HAP-1 (cell line): ENCODE measurements around the gene RGS19.

Experiments
- DNase-seq, 2 experiments: peaks; one replicate each; pipeline ENCODE4 v3.0.0-alpha.2; 2016 to 2020; ENCODE audit warnings: low spot score in 2 of 2
- H3K27me3 ChIP-seq: fragments of 250-450 bp; sonication (Bioruptor Pico); 2 replicates; pipeline ENCODE4 v1.5.1; 2020; ENCODE audit warnings: low read depth, mild to moderate bottlenecking, moderate library complexity
- H3K36me3 ChIP-seq: fragments of 250-450 bp; sonication (Bioruptor Pico); replicated peaks from 2 replicates; pipeline ENCODE4 v1.5.1; 2020; ENCODE audit warnings: mild to moderate bottlenecking
- H3K4me1 ChIP-seq: fragments of 250-450 bp; sonication (Bioruptor Pico); 2 replicates; pipeline ENCODE4 v1.5.1; 2020; ENCODE audit warnings: mild to moderate bottlenecking
- H3K4me3 ChIP-seq: fragments of 250-450 bp; sonication (Bioruptor Pico); 2 replicates; pipeline ENCODE4 v1.5.1; 2020; ENCODE audit warnings: mild to moderate bottlenecking, moderate library complexity
- H3K9me3 ChIP-seq: fragments of 250-450 bp; sonication (Bioruptor Pico); 2 replicates; pipeline ENCODE4 v1.5.1; 2020; ENCODE audit warnings: mild to moderate bottlenecking, moderate library complexity
- in situ Hi-C: fragments of 300-500 bp; cut with MboI; formaldehyde crosslinking; loops from 3 replicates; pipeline ENCODE4 v1.14.3; 2020; ENCODE audit warnings: low sequenced_read_pairs, inconsistent platforms, mixed read lengths

Gene RGS19

GRCh38 chr20:64052326-64052722 is 27.0 kb downstream of the RGS19 start:
- H3K4me1 ChIP-seq: no peaks in the 10 kb centered on the region
- in situ Hi-C loops: no loop called here

GRCh38 chr20:64051561-64052325 is 27.6 kb downstream of the RGS19 start:
- H3K4me1 ChIP-seq: no peaks in the 10 kb centered on the region
- H3K36me3 ChIP-seq: no peaks in the 10 kb centered on the region
- peaks cover 2% of the 10 kb centered on the region; the same call in 1 of the 2 replicates for H3K27me3 ChIP-seq
- no peak for DNase-seq
- H3K9me3 ChIP-seq: no peaks in the 10 kb centered on the region
- H3K4me3 ChIP-seq: no peak overlapping the region
- in situ Hi-C loops: no loop called here

More at GRCh38 chr20:64052326-64052722, 27.0 kb downstream of the RGS19 start:
- Histone ChIP-seq H3K9me3 (no peaks in the 10 kb centered on the region), H3K4me3 (no peak overlapping the region), H3K36me3 (no peaks in the 10 kb centered on the region), H3K27me3 (peaks cover 1% of the 10 kb centered on the region; the same call in 1 of the 2 replicates)
- DNase-seq: no peak

- Histone ChIP-seq H3K9me3 (no peaks in the 10 kb centered on the region), H3K4me1 (no peaks in the 10 kb centered on the region), H3K27me3 (peaks cover 2% of the 10 kb centered on the region; the same call in 1 of the 2 replicates), H3K4me3 (no peak overlapping the region), H3K36me3 (no peaks in the 10 kb centered on the region)
- no peak for DNase-seq
- in situ Hi-C loops: no loop called here
These were observed 28.3 kb downstream of the RGS19 start for GRCh38 chr20:64051033-64051452.

- no peaks in the 10 kb centered on the region for H3K9me3 ChIP-seq
- H3K4me1 ChIP-seq: no peaks in the 10 kb centered on the region
- H3K36me3 ChIP-seq: no peaks in the 10 kb centered on the region
- H3K4me3 ChIP-seq: no peak overlapping the region; the same call in 1 of the 2 replicates
- no peak for DNase-seq
- peaks cover 2% of the 10 kb centered on the region; the same call in 1 of the 2 replicates for H3K27me3 ChIP-seq
- in situ Hi-C loops: no loop called here
These were observed 28.9 kb downstream of the RGS19 start for GRCh38 chr20:64050261-64051032.

- H3K4me1 ChIP-seq: no peaks in the 10 kb centered on the region
- in situ Hi-C loops: no loop called here
- no peaks in the 10 kb centered on the region for H3K36me3 ChIP-seq
- peaks cover 2% of the 10 kb centered on the region; the same call in 1 of the 2 replicates for H3K27me3 ChIP-seq
- peak overlapping the region; percentile 21 for H3K4me3 ChIP-seq
- peak in 1 of 2 experiments; percentile 48 for DNase-seq
- no peaks in the 10 kb centered on the region for H3K9me3 ChIP-seq
These were observed 29.4 kb downstream of the RGS19 start for GRCh38 chr20:64049878-64050260.

- Histone ChIP-seq H3K4me1 (no peaks in the 10 kb centered on the region), H3K4me3 (peak within 1 kb of the TSS; percentile 30), H3K27me3 (peaks cover 2% of the 10 kb centered on the region; the same call in 1 of the 2 replicates), H3K9me3 (no peaks in the 10 kb centered on the region), H3K36me3 (no peaks in the 10 kb centered on the region)
- DNase-seq: peak in 1 of 2 experiments; percentile 60
- in situ Hi-C loops: no loop called here
These were observed 30.0 kb downstream of the RGS19 start, which contains the start of gene SOX18 for GRCh38 chr20:64049060-64049877. Gene SOX18 (minus strand): TSS chr20:64049639. CDS start chr20:64049516, 123 bp downstream.

- Histone ChIP-seq H3K4me1 (no peaks in the 10 kb centered on the region), H3K27me3 (peaks cover 2% of the 10 kb centered on the region; the same call in 1 of the 2 replicates), H3K9me3 (no peaks in the 10 kb centered on the region), H3K4me3 (peak overlapping the region; percentile 30), H3K36me3 (no peaks in the 10 kb centered on the region)
- no peak for DNase-seq
- in situ Hi-C loops: no loop called here
These were observed 30.8 kb downstream of the RGS19 start for GRCh38 chr20:64048402-64049044.

- Histone ChIP-seq H3K4me1 (no peaks in the 10 kb centered on the region), H3K36me3 (no peaks in the 10 kb centered on the region), H3K4me3 (no peak overlapping the region), H3K27me3 (peaks cover 2% of the 10 kb centered on the region; the same call in 1 of the 2 replicates), H3K9me3 (no peaks in the 10 kb centered on the region)
- no peak for DNase-seq
- in situ Hi-C loops: no loop called here
These were observed 31.3 kb downstream of the RGS19 start for GRCh38 chr20:64047968-64048401.

- peaks cover 5% of the 10 kb centered on the region; the same call in 1 of the 2 replicates for H3K27me3 ChIP-seq
- H3K36me3 ChIP-seq: no peaks in the 10 kb centered on the region
- no peak for DNase-seq
- H3K4me3 ChIP-seq: no peak overlapping the region
- peaks cover 4% of the 10 kb centered on the region; the same call in 1 of the 2 replicates for H3K4me1 ChIP-seq
- H3K9me3 ChIP-seq: no peaks in the 10 kb centered on the region
- in situ Hi-C loops: no loop called here
These were observed 32.3 kb downstream of the RGS19 start for GRCh38 chr20:64047046-64047389.

GRCh38 chr20:64045346-64046011 is 33.8 kb downstream of the RGS19 start:
- Histone ChIP-seq H3K9me3 (no peaks in the 10 kb centered on the region), H3K27me3 (peaks cover 5% of the 10 kb centered on the region; the same call in 1 of the 2 replicates), H3K36me3 (no peaks in the 10 kb centered on the region), H3K4me1 (peaks cover 6% of the 10 kb centered on the region; the same call in 1 of the 2 replicates), H3K4me3 (no peak overlapping the region)
- in situ Hi-C loops: no loop called here
- no peak for DNase-seq

GRCh38 chr20:64044484-64045247 is 34.7 kb downstream of the RGS19 start:
- Histone ChIP-seq H3K36me3 (no peaks in the 10 kb centered on the region), H3K27me3 (peaks cover 5% of the 10 kb centered on the region; the same call in 1 of the 2 replicates), H3K9me3 (no peaks in the 10 kb centered on the region), H3K4me1 (peaks cover 6% of the 10 kb centered on the region; the same call in 1 of the 2 replicates), H3K4me3 (no peak overlapping the region)
- in situ Hi-C loops: no loop called here
- no peak for DNase-seq

GRCh38 chr20:64043768-64044167 is 35.5 kb downstream of the RGS19 start:
- Histone ChIP-seq H3K4me1 (peaks cover 10% of the 10 kb centered on the region; the same call in 1 of the 2 replicates), H3K36me3 (no peaks in the 10 kb centered on the region), H3K9me3 (no peaks in the 10 kb centered on the region), H3K4me3 (no peak overlapping the region), H3K27me3 (peaks cover 5% of the 10 kb centered on the region; the same call in 1 of the 2 replicates)
- DNase-seq: no peak
- in situ Hi-C loops: no loop called here
